Measurements from ENCODE around the gene MTHFD2.
A peak's percentile ranks its signal among the peaks of the same experiment; 100 is the strongest.
"Not testable (repeated sequence)": the region's sequence is repeated elsewhere in the genome, so short reads cannot be mapped to it uniquely, and the experiment has no call there.

The MTHFD2 gene

DNA sequence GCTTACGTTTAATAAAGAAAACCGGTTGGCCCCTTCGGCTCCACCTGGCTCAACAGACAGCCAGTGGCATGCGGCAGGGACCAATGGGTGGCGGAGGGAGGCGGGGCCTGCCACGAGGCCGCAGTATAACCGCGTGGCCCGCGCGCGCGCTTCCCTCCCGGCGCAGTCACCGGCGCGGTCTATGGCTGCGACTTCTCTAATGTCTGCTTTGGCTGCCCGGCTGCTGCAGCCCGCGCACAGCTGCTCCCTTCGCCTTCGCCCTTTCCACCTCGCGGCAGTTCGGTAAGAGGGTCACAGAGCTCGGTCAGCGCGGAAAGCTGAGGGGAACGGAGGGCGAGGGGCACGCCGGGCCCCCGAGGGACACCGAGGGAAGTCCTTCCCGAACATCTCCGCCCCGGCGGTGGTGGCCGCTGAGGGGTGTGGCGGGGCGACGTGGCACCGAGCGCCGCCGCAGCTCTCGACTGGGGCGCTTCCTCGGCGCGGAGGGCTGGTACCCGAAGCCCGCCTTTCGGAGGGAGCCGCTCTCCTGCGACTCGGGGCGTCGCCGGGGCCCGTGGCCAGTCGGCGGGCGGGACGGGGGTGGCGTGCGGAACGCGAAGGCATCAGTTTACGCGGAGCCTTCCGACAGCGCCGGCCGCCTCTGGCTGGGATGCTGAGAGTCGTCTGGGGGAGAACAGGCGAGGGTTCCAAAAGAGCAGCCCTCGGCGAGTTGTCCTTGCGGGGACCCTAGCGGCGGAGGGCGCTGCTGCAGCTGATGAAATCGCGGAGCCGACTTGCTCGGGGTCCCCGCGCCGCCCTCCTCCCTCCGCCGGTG is at the start of gene MTHFD2:
MTHFD2 (plus strand) TSS at position 155 of the 814 bp plus-strand sequence; CDS start at position 182, 27 bp downstream.
- DNase-seq (ENCODE audit: low read depth in 1 of 2, low spot score in 1 of 2) = peak; percentile 88 to 92

DNA sequence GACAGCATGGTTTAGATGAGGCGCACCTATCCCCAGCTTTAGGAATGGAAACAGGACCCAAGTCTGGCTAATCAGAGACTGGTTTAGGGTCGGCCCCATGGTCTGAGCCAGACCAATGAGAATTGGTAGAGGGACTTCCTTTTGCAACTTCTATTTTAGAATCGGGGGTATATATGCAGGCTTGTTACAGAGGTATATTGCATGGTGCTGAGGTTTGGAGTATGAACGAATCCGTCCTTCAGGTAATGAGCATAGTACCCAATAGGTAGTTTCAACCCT is 49.2 kb upstream of the MTHFD2 start:
- no peak for DNase-seq (ENCODE audit: low read depth in 1 of 2, low spot score in 1 of 2)

DNA sequence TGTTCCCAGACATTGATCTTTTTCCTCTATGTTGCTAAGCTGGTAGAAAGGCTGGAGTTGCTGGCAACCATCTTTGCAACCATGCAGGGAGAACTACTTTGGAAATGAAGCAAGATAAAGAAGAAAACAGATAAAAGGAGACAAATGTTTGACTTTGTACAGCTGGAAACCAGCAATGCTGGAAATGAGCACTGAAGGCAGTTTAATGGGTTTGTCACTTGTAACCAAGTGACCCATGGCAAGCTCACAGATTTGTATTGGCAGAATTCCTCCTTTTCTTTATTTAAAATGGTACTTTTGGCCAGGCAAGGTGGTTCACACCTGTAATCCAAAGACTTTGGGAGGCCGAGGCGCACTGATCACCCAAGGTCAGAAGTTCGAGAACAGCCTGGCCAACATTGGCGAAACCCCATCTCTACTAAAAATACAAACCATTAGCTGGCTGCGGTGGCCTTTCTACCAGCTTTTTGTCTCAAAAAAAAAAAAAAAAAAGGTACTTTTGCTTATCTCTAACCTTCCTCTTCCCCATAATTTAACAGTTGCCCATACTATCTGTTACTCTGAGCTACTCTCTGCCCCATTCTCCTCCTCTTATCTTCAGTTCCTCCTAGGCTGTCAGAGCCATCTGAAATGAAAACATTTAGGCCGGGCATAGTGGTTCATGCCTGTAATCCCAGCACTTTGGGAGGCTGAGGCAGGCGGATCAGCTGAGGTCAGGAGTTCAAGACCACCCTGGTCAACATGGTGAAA is 48.7 kb upstream of the MTHFD2 start:
- no peak for DNase-seq (ENCODE audit: low read depth in 1 of 2, low spot score in 1 of 2)

- no peak for DNase-seq (ENCODE audit: low read depth in 1 of 2, low spot score in 1 of 2)
These were observed 45.5 kb upstream of the MTHFD2 start for GRCh38 chr2:74152954-74153353.

DNA sequence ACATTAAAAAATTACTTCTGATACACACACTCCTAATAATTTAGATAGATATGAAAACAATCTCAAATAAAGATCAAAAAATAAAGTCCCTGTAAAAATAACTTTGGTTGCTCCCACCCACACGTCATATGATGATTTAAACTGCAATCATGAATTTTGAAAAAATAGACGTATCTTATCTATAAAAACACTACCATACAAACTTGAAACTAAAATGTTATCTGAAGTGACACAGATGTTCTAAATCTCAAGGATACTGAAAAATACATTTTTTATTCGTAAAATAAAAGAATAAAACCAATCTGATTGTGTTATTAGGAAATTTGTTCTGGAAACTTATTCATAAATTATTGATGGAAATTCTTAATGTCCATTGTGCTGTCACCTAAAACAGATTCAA is 42.6 kb upstream of the MTHFD2 start:
- DNase-seq (ENCODE audit: low read depth in 1 of 2, low spot score in 1 of 2) = no peak

DNA sequence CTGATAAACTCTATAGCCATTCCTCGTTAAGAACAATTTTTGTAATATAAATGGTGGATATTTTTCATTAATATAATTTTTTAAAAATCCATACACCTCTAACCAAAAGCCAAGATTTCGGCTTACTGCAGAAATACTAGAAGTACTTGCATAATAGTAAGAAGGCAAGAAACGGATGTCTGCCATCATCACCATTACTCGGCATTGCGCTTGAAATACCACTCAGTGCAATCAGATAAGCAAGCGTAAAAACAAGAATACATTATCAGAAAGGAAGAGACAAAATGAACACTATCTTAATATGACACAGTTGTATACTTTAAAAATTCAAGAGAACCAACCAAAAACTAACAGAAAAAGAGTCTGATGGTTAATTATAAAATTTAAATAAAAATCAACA is 35.5 kb upstream of the MTHFD2 start:
- no peak for DNase-seq (ENCODE audit: low read depth in 1 of 2, low spot score in 1 of 2)

DNA sequence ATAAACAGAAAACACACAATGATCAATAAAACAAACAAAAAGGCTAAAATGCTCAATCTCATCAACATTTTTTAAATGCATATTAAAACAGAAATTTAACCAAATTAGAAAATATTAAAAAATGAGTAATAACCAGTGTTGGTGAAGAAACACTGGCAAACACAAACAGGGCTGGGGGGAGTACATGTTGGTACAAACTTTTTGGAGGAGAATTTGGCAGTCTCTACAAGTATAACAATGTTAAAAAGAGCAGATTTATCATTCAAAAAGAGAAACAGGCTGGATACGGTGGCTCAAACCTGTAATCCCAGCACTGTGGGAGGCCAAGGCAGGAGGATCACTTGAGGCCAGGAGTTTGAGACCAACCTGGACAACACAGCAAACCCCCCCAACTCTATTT is 33.7 kb upstream of the MTHFD2 start:
- DNase-seq (ENCODE audit: low read depth in 1 of 2, low spot score in 1 of 2) = no peak

- no peak for DNase-seq (ENCODE audit: low read depth in 1 of 2, low spot score in 1 of 2)
These were observed 29.7 kb upstream of the MTHFD2 start for GRCh38 chr2:74168739-74169138.

DNA sequence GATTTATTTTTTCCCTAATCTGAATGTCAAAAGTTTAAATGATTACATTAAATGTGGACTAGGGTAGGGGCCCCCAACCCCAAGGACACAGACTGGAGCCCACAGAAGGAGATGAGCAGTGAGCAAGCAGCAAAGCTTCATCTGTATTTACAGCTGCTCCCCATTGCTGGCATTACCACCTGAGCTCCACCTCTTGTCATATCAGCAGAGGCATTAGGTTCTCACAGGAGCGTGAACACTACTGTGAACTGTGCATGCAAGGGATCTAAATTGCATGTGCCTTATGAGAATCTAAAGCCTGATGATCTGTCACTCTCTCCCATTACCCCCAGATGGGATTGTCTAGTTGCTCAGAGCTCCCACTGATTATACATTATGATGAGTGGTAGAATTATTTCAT is 23.5 kb upstream of the MTHFD2 start:
- no peak for DNase-seq (ENCODE audit: low read depth in 1 of 2, low spot score in 1 of 2)

GRCh38 chr2:74177696-74178095 is 20.7 kb upstream of the MTHFD2 start:
- DNase-seq (ENCODE audit: low read depth in 1 of 2, low spot score in 1 of 2) = no peak

DNA sequence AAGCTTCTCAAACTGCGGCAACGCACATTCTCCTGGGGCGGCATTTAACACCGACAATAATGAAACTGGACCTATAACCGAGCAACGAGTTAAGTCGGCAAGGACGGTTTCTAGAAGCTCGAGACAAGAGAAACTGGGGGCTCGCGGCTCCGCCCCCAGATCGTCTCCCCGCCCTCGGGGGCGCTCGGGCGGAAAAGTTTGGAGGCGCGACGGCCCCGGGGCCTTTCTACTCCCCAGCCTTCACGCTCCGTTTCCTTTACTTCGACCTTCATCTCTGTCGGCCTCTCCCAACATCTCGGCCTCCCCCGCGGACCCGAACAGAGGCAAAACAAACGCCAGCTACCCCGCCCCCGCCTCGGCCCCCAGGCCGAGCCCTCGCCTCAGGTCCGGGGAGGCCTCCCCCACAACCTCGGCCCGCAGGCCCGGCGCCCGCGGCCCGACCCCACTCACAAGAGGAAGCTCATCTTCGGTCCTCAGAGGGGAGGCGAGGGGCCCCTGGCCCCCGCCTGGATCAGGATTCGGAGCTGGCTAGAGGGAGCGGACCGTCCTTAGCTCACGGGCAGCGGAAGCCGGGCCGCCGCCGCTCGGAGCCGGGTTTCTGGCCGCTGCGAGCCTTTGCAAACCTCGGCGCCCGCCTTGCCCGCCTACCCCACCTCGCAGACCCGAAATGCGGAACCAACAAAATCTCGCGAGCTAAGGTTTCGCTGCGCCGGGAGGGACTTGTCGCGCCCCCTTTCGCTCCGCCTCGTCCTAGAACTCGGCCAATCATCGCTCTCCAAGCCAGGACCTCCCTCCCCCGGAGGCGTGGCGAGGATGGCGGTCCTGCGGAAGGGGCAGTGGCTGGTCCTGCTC is 20.0 kb upstream of the MTHFD2 start, which contains the start of gene MOB1A:
MOB1A (minus strand) TSS at position 669 of the 852 bp plus-strand sequence; CDS start at position 464, 205 bp downstream.
- DNase-seq (ENCODE audit: low read depth in 1 of 2, low spot score in 1 of 2) = peak; percentile 91 to 96

- DNase-seq (ENCODE audit: low read depth in 1 of 2, low spot score in 1 of 2) = no peak
These were observed 19.2 kb upstream of the MTHFD2 start for GRCh38 chr2:74179063-74179865.

DNA sequence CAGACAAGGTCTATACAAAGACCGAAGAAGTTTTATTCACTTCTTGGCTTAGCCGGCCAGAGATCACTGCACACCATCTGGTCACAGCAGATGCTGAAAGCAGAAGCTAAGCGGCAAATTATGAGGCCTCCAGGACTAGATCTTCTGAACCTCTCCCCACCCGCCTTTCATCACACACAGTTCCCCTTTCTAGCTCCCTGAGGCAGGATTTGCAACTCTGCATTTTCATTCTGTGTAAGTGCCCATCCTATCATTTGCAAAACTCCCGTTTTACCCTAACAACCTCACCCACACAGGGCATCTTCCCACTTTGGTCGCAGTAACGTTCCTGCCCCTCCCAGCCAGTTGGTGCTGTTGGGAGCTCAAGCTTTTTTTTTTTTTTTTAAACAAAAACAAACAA is 16.7 kb upstream of the MTHFD2 start:
- DNase-seq (ENCODE audit: low read depth in 1 of 2, low spot score in 1 of 2) = no peak

- DNase-seq (ENCODE audit: low read depth in 1 of 2, low spot score in 1 of 2) = no peak
These were observed 14.5 kb upstream of the MTHFD2 start for GRCh38 chr2:74183878-74184277.

GRCh38 chr2:74186038-74186437 is 12.4 kb upstream of the MTHFD2 start:
- peak in 1 of 2 donors; percentile 21 for DNase-seq (ENCODE audit: low read depth in 1 of 2, low spot score in 1 of 2)

DNA sequence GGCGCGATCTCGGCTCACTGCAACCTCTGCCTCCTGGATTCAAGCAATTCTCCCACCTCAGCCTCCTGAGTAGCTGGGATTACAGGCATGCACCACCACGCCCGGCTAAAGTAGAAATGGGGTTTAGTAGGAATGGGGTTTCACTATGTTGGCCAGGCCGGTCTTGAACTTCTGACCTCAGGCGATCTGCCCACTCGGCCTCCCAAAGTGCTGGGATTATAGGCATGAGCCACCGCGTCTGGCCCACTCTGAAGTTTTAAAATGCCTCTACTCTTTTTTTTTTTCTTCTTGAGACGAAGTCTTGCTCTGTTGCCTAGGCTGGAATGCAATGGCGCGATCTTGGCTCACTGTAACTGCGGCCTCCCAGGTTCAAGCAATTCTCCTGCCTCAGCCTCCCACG is 11.7 kb upstream of the MTHFD2 start:
- DNase-seq (ENCODE audit: low read depth in 1 of 2, low spot score in 1 of 2) = not testable (repeated sequence)

- no peak for DNase-seq (ENCODE audit: low read depth in 1 of 2, low spot score in 1 of 2)
These were observed 10.3 kb upstream of the MTHFD2 start for GRCh38 chr2:74188018-74188601.

GRCh38 chr2:74188696-74189095 is 9.7 kb upstream of the MTHFD2 start:
- DNase-seq (ENCODE audit: low read depth in 1 of 2, low spot score in 1 of 2) = no peak

DNA sequence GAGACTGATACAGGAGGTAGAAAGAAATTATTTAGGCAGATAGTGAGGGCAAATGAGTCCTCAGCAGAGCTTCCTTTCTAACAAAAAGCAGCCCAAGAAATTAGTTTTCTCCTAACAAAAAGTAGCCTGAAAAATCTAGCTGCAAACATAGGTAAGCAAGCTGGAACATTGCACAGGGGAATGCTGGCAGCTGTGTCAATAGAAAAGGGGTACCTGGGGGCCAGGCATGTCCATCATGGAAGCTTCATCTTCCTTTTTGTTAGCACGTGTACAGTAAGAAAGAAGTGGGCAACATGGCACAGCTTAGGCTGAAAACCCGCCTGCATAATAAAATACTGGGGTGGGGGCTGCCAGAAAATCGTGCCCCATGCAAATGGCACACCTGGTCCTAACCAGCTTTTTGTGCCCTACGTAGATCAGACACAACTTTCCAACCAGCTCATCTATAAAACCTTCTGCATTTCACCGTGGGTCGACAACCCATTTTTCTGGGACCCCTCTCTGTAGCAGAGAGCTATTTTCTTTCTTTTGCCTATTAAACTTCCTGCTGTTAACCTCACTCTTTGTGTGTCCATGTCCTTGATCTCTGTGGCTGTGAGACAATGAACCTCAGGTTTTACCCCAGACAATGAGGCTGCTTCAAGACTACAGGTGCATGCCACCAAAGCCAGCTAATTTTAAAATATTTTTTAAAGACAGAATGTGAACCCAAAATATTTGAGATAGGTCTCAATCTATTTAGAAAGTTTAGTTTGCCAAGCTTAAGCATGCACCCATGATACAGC is 6.6 kb upstream of the MTHFD2 start:
- no peak for DNase-seq (ENCODE audit: low read depth in 1 of 2, low spot score in 1 of 2)

- no peak for DNase-seq (ENCODE audit: low read depth in 1 of 2, low spot score in 1 of 2)
These were observed 3.6 kb upstream of the MTHFD2 start for GRCh38 chr2:74194799-74195198.
